ENCODE results near the gene FHOD3. TPM values are rescaled to one million over a fixed set of nuclear protein-coding genes. Genes with fewer than 3 reads are reported as not detected.

FHOD3 gene
- total RNA-seq, 1 experiment from 2014 or later, result 0.34 TPM

DNA sequence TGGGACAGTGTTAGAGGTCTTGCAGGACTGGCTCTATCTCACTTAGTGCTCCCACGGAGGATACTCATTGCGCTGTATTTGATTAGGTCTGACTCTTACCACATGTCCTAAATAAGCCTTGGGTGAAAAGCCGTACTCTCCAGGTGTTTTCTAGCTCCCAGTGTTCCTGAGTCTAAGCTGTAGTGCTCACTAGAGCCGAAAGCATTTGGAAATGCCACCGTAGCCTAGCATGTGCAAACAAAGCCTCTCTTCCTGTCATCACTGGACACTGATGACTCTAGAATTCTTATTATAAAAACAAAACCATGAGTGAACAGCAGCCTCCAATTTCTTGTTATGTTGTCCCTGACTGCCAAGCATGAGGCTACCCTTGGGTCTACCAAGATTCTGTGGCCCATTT lies 325.1 kb downstream of the FHOD3 start:
- Histone ChIP-seq H3K9me3 (ENCODE audit: low read depth, low read length, poor library complexity, severe bottlenecking) (no peaks in the 10 kb centered on the region), H3K36me3 (ENCODE audit: insufficient read depth, low read length, poor library complexity, severe bottlenecking) (no peaks in the 10 kb centered on the region), H3K27ac (ENCODE audit: low read depth, low read length, poor library complexity, severe bottlenecking) (no peak overlapping the region), H3K27me3 (replicated peaks; ENCODE audit: insufficient read depth, low read depth, low read length, poor library complexity) (no peaks in the 10 kb centered on the region), H3K4me1 (ENCODE audit: insufficient read depth, low read length, poor library complexity, severe bottlenecking) (no peaks in the 10 kb centered on the region), H3K4me3 (ENCODE audit: low read depth, low read length, poor library complexity, severe bottlenecking) (no peak overlapping the region)
- BruUV-seq (replicated peaks), result no TSS peak
- ChIA-PET CTCF (no interaction called here), POLR2A (ENCODE audit: low non-redundant PET) (no interaction called here)
- no peak for TF ChIP-seq EZH2 (IDR thresholded peaks at IDR 0.05; ENCODE audit: borderline replicate concordance, low read depth, low read length, poor library complexity, severe bottlenecking)
- DNase-seq (ENCODE audit: low spot score), result no peak
- intact Hi-C loops (cut with micrococcal nuclease; ENCODE audit: unreplicated experiment), result no loop called here

DNA sequence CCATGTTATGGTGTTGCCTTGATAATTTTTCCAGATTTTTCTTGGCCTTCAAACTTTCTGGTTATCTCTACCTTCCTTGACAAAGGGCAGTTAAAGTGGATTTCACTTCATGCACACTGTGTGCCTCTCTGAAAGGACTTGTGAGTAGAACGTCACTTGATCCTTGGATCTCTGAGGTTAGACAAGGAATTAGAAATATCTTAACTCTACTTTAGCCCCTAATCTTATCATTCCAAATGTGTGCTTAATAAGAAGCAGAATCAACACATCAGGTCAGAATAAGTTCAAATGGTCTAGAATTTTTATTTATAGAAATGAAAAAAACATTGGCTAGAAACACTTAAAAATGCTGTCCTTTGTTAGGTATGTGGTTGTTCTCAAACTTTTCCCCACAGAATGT lies 325.6 kb downstream of the FHOD3 start:
- Histone ChIP-seq H3K27me3 (replicated peaks; ENCODE audit: insufficient read depth, low read depth, low read length, poor library complexity) (no peaks in the 10 kb centered on the region), H3K4me1 (ENCODE audit: insufficient read depth, low read length, poor library complexity, severe bottlenecking) (no peaks in the 10 kb centered on the region), H3K9me3 (ENCODE audit: low read depth, low read length, poor library complexity, severe bottlenecking) (no peaks in the 10 kb centered on the region), H3K4me3 (ENCODE audit: low read depth, low read length, poor library complexity, severe bottlenecking) (no peak overlapping the region), H3K36me3 (ENCODE audit: insufficient read depth, low read length, poor library complexity, severe bottlenecking) (no peaks in the 10 kb centered on the region), H3K27ac (ENCODE audit: low read depth, low read length, poor library complexity, severe bottlenecking) (no peak overlapping the region)
- ChIA-PET POLR2A (ENCODE audit: low non-redundant PET) (no interaction called here), CTCF (no interaction called here)
- no TSS peak for BruUV-seq (replicated peaks)
- no peak for DNase-seq (ENCODE audit: low spot score)
- no peak for TF ChIP-seq EZH2 (IDR thresholded peaks at IDR 0.05; ENCODE audit: borderline replicate concordance, low read depth, low read length, poor library complexity, severe bottlenecking)
- TF ChIP-seq, protein P1, sequence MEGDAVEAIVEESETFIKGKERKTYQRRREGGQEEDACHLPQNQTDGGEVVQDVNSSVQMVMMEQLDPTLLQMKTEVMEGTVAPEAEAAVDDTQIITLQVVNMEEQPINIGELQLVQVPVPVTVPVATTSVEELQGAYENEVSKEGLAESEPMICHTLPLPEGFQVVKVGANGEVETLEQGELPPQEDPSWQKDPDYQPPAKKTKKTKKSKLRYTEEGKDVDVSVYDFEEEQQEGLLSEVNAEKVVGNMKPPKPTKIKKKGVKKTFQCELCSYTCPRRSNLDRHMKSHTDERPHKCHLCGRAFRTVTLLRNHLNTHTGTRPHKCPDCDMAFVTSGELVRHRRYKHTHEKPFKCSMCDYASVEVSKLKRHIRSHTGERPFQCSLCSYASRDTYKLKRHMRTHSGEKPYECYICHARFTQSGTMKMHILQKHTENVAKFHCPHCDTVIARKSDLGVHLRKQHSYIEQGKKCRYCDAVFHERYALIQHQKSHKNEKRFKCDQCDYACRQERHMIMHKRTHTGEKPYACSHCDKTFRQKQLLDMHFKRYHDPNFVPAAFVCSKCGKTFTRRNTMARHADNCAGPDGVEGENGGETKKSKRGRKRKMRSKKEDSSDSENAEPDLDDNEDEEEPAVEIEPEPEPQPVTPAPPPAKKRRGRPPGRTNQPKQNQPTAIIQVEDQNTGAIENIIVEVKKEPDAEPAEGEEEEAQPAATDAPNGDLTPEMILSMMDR (conservative IDR thresholded peaks at IDR 0.05; ENCODE audit: low read depth, low read length), result no peak
- intact Hi-C loops (cut with micrococcal nuclease; ENCODE audit: unreplicated experiment), result no loop called here

DNA sequence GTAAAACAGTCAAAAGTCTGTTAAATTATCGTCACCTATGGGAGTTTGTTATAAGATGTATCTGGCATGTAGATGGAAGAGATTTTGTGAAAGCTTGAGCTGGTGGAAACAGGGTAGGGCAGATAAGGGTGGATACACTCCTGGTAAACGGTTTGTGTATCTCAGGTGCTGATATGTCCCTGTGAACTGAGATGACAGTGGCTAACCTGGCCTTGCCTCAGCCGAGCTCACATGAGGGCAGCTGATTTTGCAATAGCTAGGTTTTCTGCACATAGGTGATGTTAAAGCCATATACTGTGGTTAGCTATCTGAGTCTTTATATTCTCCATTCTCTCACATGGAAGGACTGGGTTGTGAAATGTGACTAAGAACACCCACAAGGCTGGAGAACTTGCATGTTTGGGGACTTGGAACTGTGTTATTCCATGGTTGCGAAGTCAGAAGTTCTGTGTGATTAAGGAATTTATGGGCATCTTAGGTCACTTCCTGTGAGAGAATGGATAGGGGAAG lies 326.2 kb downstream of the FHOD3 start:
- H3K27ac ChIP-seq (ENCODE audit: low read depth, low read length, poor library complexity, severe bottlenecking), result no peak overlapping the region
- TF ChIP-seq, protein P1 (conservative IDR thresholded peaks at IDR 0.05; ENCODE audit: low read depth, low read length), result no peak
- TF ChIP-seq EZH2 (IDR thresholded peaks at IDR 0.05; ENCODE audit: borderline replicate concordance, low read depth, low read length, poor library complexity, severe bottlenecking), result no peak
- POLR2A ChIA-PET (ENCODE audit: low non-redundant PET), result no interaction called here
- CTCF ChIA-PET, result no interaction called here
- H3K9me3 ChIP-seq (ENCODE audit: low read depth, low read length, poor library complexity, severe bottlenecking), result no peaks in the 10 kb centered on the region
- H3K4me3 ChIP-seq (ENCODE audit: low read depth, low read length, poor library complexity, severe bottlenecking), result no peak overlapping the region
- intact Hi-C loops (cut with micrococcal nuclease; ENCODE audit: unreplicated experiment), result no loop called here
- BruUV-seq (replicated peaks), result no TSS peak
- no peaks in the 10 kb centered on the region for H3K27me3 ChIP-seq (replicated peaks; ENCODE audit: insufficient read depth, low read depth, low read length, poor library complexity)
- no peak for DNase-seq (ENCODE audit: low spot score)
- no peaks in the 10 kb centered on the region for H3K36me3 ChIP-seq (ENCODE audit: insufficient read depth, low read length, poor library complexity, severe bottlenecking)
- no peaks in the 10 kb centered on the region for H3K4me1 ChIP-seq (ENCODE audit: insufficient read depth, low read length, poor library complexity, severe bottlenecking)

DNA sequence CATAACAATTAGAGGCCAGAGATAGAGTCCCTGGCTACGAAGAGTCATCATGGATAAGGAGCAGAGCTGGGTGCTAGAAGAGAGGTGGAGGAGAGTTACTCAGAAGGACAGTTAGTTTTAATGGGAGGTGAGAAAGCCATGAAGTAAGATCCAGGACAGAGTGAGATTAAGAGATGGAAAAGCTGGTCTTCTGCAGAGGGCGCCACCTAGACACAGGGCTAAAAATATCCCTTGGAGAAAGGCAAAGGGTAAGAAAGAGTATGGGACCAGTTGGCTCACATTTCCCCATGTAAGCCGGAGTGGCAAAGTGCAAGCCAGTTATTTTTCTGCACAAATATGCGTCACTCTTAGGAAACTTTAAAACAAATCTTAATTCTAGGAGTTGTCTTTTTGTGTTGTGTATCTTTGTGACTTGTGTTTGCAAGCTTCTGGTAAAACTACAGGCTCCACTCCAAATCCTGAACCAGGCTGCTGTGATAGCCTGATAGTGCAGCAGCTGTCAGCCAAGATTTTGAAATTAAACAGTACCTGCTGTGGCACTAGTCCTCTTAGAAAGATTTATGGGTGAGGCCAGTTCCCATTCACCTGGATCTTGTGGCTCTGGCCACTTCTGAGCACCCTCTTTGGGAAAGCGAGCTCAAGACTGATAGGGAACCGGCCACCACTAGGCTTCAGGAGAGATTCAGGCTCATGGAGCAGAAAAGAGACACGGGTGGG lies 327.1 kb downstream of the FHOD3 start:
- no peak for DNase-seq (ENCODE audit: low spot score)
- CTCF ChIA-PET, result no interaction called here
- no TSS peak for BruUV-seq (replicated peaks)

More for the DNA sequence above, 327.1 kb downstream of the FHOD3 start:
- TF ChIP-seq, protein P1 (conservative IDR thresholded peaks at IDR 0.05; ENCODE audit: low read depth, low read length), result no peak
- TF ChIP-seq EZH2 (IDR thresholded peaks at IDR 0.05; ENCODE audit: borderline replicate concordance, low read depth, low read length, poor library complexity, severe bottlenecking), result no peak
- POLR2A ChIA-PET (ENCODE audit: low non-redundant PET), result no interaction called here
- Histone ChIP-seq H3K27me3 (replicated peaks; ENCODE audit: insufficient read depth, low read depth, low read length, poor library complexity) (no peaks in the 10 kb centered on the region), H3K4me1 (ENCODE audit: insufficient read depth, low read length, poor library complexity, severe bottlenecking) (no peaks in the 10 kb centered on the region), H3K27ac (ENCODE audit: low read depth, low read length, poor library complexity, severe bottlenecking) (no peak overlapping the region), H3K4me3 (ENCODE audit: low read depth, low read length, poor library complexity, severe bottlenecking) (no peak overlapping the region), H3K36me3 (ENCODE audit: insufficient read depth, low read length, poor library complexity, severe bottlenecking) (no peaks in the 10 kb centered on the region), H3K9me3 (ENCODE audit: low read depth, low read length, poor library complexity, severe bottlenecking) (no peaks in the 10 kb centered on the region)
- intact Hi-C loops (cut with micrococcal nuclease; ENCODE audit: unreplicated experiment), result no loop called here

Data from A673 (cell line).